ENCODE data around the gene BDKRB2.

The BDKRB2 gene

GRCh38 chr14:96178461-96179321 is 25.9 kb upstream of the BDKRB2 start:
- no peaks in the 10 kb centered on the region for H3K27me3 ChIP-seq (replicated peaks; ENCODE audit: control insufficient read depth, insufficient read depth, low read length)

GRCh38 chr14:96180043-96180874 is 24.4 kb upstream of the BDKRB2 start:
- peaks cover 37% of the 10 kb centered on the region for H3K4me1 ChIP-seq (ENCODE audit: control insufficient read depth, insufficient read depth, low read length)
- H3K9me3 ChIP-seq (ENCODE audit: control insufficient read depth, low read length), result no peaks in the 10 kb centered on the region
- no peak for DNase-seq (ENCODE audit: low read depth)
- no peak overlapping the region for H3K9ac ChIP-seq (ENCODE audit: low read length)
- no peaks in the 10 kb centered on the region for H3K27me3 ChIP-seq (replicated peaks; ENCODE audit: control insufficient read depth, insufficient read depth, low read length)
- H3K4me3 ChIP-seq (ENCODE audit: low read length), result no peak overlapping the region
- H3K36me3 ChIP-seq (ENCODE audit: control insufficient read depth, insufficient read depth, low read length, severe bottlenecking), result no peaks in the 10 kb centered on the region

More at GRCh38 chr14:96178461-96179321, 25.9 kb upstream of the BDKRB2 start:
- Histone ChIP-seq H3K9me3 (ENCODE audit: control insufficient read depth, low read length) (no peaks in the 10 kb centered on the region), H3K36me3 (ENCODE audit: control insufficient read depth, insufficient read depth, low read length, severe bottlenecking) (no peaks in the 10 kb centered on the region), H3K4me3 (ENCODE audit: low read length) (no peak overlapping the region), H3K4me1 (ENCODE audit: control insufficient read depth, insufficient read depth, low read length) (peaks cover 34% of the 10 kb centered on the region), H3K9ac (ENCODE audit: low read length) (peak overlapping the region; percentile 65)
- no peak for DNase-seq (ENCODE audit: low read depth)

GRCh38 chr14:96181186-96182056 is 23.2 kb upstream of the BDKRB2 start:
- DNase-seq (ENCODE audit: low read depth), result no peak
- Histone ChIP-seq H3K36me3 (ENCODE audit: control insufficient read depth, insufficient read depth, low read length, severe bottlenecking) (no peaks in the 10 kb centered on the region), H3K4me3 (ENCODE audit: low read length) (no peak overlapping the region), H3K9ac (ENCODE audit: low read length) (no peak overlapping the region), H3K27me3 (replicated peaks; ENCODE audit: control insufficient read depth, insufficient read depth, low read length) (no peaks in the 10 kb centered on the region), H3K4me1 (ENCODE audit: control insufficient read depth, insufficient read depth, low read length) (peaks cover 29% of the 10 kb centered on the region), H3K9me3 (ENCODE audit: control insufficient read depth, low read length) (no peaks in the 10 kb centered on the region)

- Histone ChIP-seq H3K9me3 (ENCODE audit: control insufficient read depth, low read length) (no peaks in the 10 kb centered on the region), H3K36me3 (ENCODE audit: control insufficient read depth, insufficient read depth, low read length, severe bottlenecking) (no peaks in the 10 kb centered on the region), H3K9ac (ENCODE audit: low read length) (no peak overlapping the region), H3K4me1 (ENCODE audit: control insufficient read depth, insufficient read depth, low read length) (peaks cover 17% of the 10 kb centered on the region), H3K4me3 (ENCODE audit: low read length) (no peak overlapping the region), H3K27me3 (replicated peaks; ENCODE audit: control insufficient read depth, insufficient read depth, low read length) (no peaks in the 10 kb centered on the region)
- no peak for DNase-seq (ENCODE audit: low read depth)
Measured at GRCh38 chr14:96182546-96182945, 22.1 kb upstream of the BDKRB2 start.

GRCh38 chr14:96184737-96185136 is 19.9 kb upstream of the BDKRB2 start:
- Histone ChIP-seq H3K9me3 (ENCODE audit: control insufficient read depth, low read length) (no peaks in the 10 kb centered on the region), H3K4me3 (ENCODE audit: low read length) (no peak overlapping the region), H3K27me3 (replicated peaks; ENCODE audit: control insufficient read depth, insufficient read depth, low read length) (no peaks in the 10 kb centered on the region), H3K4me1 (ENCODE audit: control insufficient read depth, insufficient read depth, low read length) (peaks cover 3% of the 10 kb centered on the region), H3K9ac (ENCODE audit: low read length) (no peak overlapping the region), H3K36me3 (ENCODE audit: control insufficient read depth, insufficient read depth, low read length, severe bottlenecking) (no peaks in the 10 kb centered on the region)
- peak; percentile 20 for DNase-seq (ENCODE audit: low read depth)

GRCh38 chr14:96187216-96188031 is 17.2 kb upstream of the BDKRB2 start:
- Histone ChIP-seq H3K9ac (ENCODE audit: low read length) (no peak overlapping the region), H3K9me3 (ENCODE audit: control insufficient read depth, low read length) (no peaks in the 10 kb centered on the region), H3K36me3 (ENCODE audit: control insufficient read depth, insufficient read depth, low read length, severe bottlenecking) (no peaks in the 10 kb centered on the region), H3K4me1 (ENCODE audit: control insufficient read depth, insufficient read depth, low read length) (peaks cover 3% of the 10 kb centered on the region), H3K27me3 (replicated peaks; ENCODE audit: control insufficient read depth, insufficient read depth, low read length) (no peaks in the 10 kb centered on the region), H3K4me3 (ENCODE audit: low read length) (no peak overlapping the region)
- peak; percentile 6 for DNase-seq (ENCODE audit: low read depth)

GRCh38 chr14:96189281-96189711 is 15.3 kb upstream of the BDKRB2 start:
- no peak overlapping the region for H3K4me3 ChIP-seq (ENCODE audit: low read length)
- H3K9ac ChIP-seq (ENCODE audit: low read length), result no peak overlapping the region
- H3K27me3 ChIP-seq (replicated peaks; ENCODE audit: control insufficient read depth, insufficient read depth, low read length), result no peaks in the 10 kb centered on the region
- peaks cover 3% of the 10 kb centered on the region for H3K4me1 ChIP-seq (ENCODE audit: control insufficient read depth, insufficient read depth, low read length)
- no peaks in the 10 kb centered on the region for H3K36me3 ChIP-seq (ENCODE audit: control insufficient read depth, insufficient read depth, low read length, severe bottlenecking)
- no peaks in the 10 kb centered on the region for H3K9me3 ChIP-seq (ENCODE audit: control insufficient read depth, low read length)
- peak; percentile 14 for DNase-seq (ENCODE audit: low read depth)

GRCh38 chr14:96191353-96191752 is 13.3 kb upstream of the BDKRB2 start:
- Histone ChIP-seq H3K9ac (ENCODE audit: low read length) (no peak overlapping the region), H3K4me1 (ENCODE audit: control insufficient read depth, insufficient read depth, low read length) (no peaks in the 10 kb centered on the region), H3K4me3 (ENCODE audit: low read length) (no peak overlapping the region), H3K9me3 (ENCODE audit: control insufficient read depth, low read length) (no peaks in the 10 kb centered on the region), H3K36me3 (ENCODE audit: control insufficient read depth, insufficient read depth, low read length, severe bottlenecking) (no peaks in the 10 kb centered on the region), H3K27me3 (replicated peaks; ENCODE audit: control insufficient read depth, insufficient read depth, low read length) (no peaks in the 10 kb centered on the region)
- no peak for DNase-seq (ENCODE audit: low read depth)

GRCh38 chr14:96191841-96192462 is 12.7 kb upstream of the BDKRB2 start:
- no peak for DNase-seq (ENCODE audit: low read depth)
- Histone ChIP-seq H3K4me3 (ENCODE audit: low read length) (no peak overlapping the region), H3K9ac (ENCODE audit: low read length) (no peak overlapping the region), H3K9me3 (ENCODE audit: control insufficient read depth, low read length) (no peaks in the 10 kb centered on the region), H3K36me3 (ENCODE audit: control insufficient read depth, insufficient read depth, low read length, severe bottlenecking) (no peaks in the 10 kb centered on the region), H3K27me3 (replicated peaks; ENCODE audit: control insufficient read depth, insufficient read depth, low read length) (no peaks in the 10 kb centered on the region), H3K4me1 (ENCODE audit: control insufficient read depth, insufficient read depth, low read length) (no peaks in the 10 kb centered on the region)
